ENCODE data around the gene RASAL1.

The RASAL1 gene

DNA sequence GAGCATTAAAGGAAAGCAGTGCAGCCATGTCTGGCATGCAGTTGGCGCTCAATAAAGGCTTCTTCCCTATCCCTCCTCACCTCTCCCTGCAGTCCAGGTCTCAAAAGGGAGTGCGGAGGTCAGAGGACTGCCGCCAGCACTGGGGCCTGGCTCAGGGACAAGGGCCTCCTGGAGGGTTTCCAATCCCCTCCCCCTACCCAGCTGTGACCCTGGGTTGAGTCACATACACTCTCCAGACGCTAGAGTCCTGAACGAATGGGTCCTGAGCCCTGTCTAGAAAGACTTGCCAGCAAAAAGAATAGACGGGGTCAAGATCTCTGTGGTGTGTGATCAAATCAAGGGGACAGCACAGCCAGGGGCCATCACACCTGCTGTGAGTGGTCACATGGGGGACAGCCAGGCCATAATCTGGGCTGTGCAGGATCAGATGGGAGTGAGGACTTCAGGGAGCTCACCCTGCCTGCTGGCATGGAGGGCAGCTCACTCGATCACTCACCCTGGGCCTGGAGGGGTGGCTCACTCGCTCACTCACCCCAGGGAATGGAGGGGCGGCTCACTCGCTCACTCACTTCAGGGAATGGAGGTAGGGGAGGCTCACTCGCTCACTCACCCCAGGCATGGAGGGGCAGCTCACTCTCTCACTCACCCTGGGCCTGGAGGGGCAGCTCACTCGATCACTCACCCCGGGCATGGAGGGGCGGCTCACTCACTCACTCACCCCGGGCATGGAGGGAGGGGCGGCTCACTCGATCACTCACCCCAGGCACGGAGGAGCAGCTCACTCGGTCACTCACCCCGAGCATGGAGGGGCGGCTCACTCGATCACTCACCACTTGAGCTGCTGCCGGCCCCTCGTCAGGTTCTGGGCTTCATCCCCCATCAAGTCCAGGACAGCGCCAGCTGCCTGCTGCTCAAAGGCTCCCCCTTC, 26.8 kb upstream of the RASAL1 start:
- no peak for DNase-seq

DNA sequence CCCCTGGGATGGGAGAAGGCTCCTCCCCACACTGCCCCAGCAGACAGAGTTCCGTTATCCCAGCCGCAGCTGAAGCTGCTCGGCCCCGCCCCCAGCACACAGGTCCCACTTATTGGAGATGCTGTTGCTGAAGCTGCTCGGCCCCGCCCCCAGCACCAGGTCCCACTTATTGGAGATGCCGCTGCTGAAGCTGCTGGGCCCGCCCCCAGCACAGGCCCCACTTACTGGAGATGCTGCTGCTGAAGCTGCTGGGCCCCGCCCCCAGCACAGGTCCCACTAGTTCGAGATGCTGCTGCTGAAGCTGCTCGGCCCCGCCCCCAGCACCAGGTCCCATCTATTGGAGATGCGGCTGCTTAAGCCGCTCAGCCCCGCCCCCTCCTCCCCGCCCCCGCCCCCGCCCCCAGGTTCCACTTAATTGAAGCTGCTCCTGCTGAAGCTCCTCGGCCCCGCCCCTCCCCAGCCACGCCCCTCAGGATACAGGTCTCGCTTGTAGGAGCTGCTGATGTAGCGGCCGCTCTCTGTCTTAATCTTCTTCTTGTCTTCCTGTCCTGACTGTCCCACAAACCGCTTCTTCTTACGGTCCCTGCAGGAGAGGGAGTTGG, 26.0 kb upstream of the RASAL1 start:
- no peak for DNase-seq

DNA sequence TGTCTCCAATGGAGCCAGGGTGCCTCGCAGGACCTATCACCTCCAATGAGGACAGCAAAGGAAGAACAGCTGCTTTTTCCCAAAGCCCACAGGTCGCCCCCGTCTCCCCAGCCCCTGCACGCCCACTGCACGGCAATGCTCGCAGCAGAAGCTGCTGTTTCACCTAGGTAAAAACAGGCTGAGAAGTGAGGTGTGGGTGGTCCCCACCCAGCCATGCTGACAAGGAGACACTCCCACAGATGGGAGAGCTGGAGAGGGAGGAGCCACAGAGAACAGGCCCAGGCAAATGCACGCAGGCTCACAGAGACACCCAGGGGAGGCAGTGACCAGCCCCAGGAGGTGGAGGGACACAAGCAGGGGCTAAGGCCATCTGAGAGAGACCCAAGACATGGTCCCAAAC, 24.4 kb upstream of the RASAL1 start:
- no peak for DNase-seq

DNA sequence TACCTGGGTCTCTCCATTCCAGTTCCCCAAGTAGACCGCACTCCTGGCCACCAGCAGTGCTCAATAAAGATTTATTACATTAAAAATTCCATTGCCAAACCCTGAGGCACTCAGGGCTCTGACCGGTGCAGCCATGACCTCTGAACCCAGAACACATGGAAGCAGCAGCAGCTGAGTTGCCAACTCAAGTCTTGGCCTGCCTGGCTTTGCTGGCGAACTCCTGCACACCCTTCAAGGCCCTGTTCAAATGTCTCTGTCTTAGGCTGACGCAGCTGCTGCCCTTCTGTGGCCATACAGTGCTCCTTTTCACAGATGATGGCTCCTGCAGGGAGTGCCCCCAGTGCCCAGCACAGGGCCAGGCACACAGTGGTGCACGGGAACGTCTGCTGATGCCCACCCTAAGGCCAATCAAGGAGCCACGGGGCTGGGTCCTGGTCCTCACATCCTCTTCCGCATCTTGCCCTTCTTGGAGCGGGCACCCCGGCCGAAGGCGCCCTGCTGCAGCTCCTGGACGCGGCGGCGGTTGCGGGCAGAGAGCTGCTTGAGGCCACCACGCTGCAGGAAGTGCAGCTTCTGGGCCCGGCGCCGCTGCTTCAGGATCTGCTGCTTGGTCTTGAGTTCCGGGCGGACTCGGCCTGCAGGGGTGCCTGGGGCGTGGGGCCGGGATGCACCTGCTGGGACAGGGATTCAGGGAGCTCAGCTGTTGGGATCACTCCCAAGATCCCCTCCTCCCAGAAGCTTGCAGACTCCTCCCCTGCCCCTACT, 23.1 kb upstream of the RASAL1 start:
- no peak for DNase-seq

DNA sequence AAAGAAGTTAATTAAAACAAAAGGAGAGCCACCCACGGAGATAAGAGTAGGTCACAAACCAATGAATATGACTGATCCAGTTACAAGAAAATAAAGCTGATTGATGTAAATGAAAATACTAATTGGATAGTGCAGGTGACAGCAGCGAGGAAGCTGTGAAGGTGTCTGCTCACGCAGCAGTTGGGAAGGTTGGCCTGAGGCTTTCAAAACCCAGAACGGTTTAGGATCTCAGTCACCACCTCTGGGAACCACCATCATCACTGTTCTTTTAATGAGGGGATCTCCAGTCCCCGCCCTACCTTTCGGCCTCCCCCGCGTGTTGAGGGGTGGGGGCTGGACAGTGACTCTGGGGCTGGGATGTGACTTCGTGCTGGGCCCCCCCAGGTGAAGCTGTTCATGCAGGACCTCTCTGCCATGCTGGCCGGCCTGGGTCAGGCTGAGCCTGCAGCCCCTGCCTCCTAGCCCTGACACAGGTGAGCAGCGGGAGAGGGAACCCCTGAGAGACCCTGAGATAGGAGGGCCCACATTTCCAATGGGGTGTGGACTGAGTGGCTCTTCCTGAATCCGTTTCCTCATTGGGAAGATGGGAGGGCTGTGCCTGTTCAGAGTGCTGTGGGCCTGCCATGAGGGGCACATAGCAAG, 21.8 kb upstream of the RASAL1 start:
- DNase-seq = no peak

DNA sequence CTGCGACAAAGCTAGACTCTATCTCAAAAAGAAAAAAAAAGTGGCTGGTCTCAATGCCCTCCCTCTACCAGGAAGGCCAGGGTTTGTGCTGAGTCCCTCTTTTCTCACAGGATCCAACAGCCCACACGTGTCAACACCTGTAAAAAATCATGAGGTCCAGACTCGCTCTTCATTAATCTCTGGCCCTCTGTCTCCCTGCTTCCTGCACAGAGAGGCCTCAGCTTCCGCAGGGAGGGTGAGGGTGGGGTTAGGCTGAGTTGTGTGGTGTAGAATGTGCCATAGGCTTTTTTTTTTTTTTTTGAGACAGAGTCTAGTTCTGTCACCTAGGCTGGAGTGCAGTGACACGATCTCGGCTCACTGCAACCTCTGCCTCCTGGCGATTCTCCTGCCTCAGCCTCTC, 20.1 kb upstream of the RASAL1 start:
- no peak for DNase-seq

DNA sequence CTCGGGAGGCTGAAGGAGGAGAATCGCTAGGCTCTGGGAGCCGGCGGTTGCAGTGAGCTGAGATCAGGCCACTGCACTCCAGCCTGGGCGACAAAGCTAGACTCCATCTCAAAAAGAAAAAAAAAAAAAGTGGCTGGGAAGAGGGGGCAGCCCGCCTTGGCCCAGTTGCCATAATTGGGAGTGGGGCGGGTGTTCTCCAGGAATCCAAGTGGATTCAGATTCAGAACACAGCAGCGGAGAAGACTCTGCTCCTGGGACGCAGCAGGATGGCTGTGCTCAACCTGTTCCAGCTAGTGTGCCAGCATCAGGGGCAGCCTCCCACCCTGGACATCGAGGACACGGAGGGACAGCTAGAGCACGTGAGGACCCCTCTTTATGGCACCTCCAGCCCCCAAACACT, 19.5 kb upstream of the RASAL1 start:
- no peak for DNase-seq

DNA sequence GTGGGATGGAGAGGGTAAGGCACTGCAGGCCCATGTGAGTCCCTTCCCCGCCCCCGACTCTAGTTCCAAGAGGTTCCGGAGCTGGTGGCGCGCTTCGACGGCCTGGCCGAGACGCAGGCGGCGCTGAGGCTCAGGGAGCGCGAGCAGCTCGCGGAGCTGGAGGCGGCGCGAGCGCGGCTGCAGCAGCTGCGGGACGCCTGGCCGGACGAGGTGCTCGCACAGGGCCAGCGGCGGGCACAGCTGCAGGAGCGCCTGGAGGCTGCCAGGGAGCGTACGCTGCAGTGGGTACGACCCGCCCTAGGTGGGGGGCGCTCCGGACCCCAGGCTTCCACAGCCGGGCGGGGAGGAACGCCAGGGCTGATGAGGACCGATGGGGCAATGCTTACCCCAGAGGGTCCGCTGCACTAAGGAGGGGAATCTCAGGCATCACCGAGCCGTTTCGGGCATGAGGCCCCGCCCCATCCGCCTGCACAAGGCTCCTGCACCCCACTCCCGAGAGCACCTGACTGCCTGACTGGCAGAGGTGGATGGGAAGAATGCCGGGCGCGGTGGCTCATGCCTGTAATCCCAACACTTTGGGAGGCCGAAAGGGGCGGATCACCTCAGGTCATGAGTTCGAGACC, 18.9 kb upstream of the RASAL1 start:
- no peak for DNase-seq

DNA sequence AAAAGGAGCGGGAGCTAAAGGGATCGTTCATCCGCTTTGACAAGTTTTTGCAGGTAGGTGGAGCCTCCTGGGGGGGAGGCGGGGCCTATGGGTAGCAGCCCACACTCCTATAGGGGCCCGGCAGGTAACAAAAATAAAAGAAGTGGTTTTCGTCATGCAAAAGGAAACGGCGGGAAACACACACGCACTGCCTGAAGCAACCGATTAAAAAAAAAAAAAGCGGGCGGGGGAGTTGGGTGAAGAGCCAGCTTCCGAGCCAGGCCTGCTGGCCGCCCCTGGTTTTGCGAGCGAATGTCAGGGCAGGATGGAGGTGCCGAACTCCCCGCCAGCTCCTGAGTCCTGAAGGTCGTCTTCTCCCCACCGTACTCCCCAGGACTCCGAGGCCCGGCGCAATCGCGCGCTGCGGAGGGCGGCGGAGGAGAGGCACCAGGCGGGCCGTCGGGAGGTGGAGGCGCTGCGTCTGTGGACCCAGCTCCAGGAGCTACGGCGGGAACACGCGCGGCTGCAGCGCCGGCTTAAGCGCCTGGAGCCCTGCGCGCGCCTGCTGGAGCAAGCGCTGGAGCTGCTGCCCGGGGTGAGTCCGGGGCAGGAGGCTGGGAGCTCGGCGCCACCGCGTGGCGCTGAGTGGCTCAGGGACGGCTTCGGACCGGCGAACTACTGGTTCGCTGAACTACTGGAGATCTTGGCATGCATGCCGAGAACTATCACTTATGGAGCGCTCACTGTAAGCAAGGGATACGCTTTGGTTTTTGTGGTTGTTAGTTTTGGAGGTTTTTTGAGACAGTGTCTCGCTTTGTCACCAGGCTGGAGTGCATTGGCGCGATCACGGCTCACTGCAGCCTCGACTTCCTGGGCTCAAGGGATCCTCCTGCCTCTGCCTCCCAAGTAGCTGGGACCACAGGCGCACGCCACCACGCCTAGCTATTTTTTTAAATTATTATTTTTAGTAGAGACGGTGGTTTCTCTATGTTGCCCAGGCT, 17.6 kb upstream of the RASAL1 start:
- no peak for DNase-seq

DNA sequence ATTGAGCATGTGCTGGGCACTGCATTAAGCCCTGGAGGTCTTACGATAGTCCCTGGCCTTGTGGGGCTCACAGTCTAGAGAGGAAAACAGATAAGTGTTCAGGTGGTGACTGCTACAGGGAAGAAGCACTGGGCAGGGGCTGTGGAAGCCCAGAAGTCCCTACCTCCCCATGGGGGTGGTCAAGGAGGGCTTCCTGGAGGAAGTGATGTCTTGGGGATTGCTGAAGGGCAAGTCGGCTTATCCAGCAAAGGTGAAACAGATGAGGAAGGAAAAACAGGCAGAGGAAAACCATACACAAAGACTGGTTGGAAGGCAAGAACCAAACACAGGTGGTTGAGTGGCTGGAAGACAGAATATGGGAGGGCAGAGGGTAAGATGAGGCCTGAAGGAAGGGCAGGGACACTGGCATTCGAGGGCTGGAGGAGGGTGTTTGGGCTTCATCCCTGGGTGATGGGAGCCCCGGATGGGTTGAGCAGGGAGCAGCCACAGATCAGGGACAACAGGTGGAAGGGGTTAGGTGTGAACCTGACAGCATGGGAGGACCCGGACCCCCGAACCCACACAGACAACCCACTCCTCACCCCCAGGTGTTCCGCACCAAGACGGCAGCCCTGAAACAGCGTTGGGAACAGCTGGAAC, 16.8 kb upstream of the RASAL1 start:
- no peak for DNase-seq

DNA sequence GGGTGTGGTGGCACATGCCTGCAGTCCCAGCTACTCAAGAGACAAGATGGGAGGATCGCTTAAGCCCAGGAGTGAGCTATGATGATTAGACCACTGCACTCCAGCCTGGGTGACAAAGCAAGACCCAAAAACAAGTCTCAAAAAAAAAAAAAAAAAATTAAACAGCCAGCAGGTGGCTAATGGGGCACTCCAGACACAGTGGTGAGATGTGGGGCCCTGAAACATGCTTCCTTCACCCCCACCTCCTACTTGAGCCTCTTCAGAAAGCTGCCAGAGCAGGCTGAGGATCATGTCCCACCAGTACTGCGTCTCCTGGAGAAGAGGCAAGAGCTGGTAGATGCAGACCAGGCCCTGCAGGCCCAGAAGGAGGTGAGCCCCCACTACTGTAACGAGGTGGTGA, 16.1 kb upstream of the RASAL1 start:
- DNase-seq = no peak

DNA sequence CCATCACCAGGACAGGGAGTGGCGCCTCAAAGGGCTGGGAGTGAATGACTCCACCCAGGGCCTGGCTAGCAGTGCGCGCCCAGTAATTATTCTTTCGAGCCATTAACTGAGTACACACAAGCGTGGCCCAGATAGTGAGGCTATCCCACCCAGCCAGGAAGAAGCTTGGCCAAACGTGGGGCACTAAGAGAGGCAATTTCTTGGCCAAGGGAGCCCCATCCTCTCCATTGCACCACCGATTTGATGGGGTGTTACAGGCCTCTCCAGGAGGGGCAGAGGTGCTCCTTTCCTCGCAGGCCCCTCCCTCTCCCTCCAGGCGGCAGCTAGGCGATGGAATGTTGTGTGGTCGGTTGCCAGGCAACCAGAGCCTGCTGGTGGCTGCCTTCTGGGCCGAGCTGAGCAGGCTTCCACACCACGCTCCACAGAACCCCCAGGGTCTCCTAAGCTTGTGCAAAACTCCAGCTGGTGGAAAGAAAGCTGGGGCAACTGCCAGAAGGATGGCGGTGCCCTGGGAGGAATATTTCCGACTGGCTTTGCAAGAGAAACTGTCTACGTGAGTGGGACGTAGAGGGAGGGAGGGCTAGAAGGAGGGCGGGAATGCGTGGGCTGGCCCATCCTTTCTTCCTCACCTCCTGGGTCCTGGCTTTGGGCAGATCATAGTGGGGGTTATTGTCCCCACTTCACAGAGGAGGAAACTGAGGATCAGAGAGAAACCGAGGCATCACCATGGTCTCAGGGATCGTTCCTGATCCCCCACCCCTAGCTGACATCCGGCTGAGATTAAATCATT, 14.0 kb upstream of the RASAL1 start, which contains the start of gene CFAP73:
Gene CFAP73 (plus strand): TSS at position 364 of the 790 bp plus-strand sequence. CDS start 134 bp downstream, at position 498.
- no peak for DNase-seq

DNA sequence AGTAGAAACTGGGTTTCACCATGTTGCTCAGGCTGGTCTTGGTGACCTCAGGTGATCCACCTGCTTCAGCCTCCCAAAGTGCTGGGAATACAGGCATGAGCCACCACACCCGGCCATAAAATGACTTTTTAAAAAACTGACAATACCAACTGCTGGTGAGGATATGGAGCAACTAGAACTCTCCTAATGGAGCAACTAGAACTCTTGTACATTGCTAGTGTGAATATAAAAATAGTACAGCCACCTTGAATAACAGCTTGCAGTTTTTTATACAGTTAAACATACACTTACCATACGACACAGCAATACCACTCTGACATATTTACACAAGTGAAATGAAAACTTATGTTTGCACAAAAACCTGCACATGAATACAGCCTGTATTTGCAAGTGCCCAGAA, 11.4 kb upstream of the RASAL1 start:
- no peak for DNase-seq

DNA sequence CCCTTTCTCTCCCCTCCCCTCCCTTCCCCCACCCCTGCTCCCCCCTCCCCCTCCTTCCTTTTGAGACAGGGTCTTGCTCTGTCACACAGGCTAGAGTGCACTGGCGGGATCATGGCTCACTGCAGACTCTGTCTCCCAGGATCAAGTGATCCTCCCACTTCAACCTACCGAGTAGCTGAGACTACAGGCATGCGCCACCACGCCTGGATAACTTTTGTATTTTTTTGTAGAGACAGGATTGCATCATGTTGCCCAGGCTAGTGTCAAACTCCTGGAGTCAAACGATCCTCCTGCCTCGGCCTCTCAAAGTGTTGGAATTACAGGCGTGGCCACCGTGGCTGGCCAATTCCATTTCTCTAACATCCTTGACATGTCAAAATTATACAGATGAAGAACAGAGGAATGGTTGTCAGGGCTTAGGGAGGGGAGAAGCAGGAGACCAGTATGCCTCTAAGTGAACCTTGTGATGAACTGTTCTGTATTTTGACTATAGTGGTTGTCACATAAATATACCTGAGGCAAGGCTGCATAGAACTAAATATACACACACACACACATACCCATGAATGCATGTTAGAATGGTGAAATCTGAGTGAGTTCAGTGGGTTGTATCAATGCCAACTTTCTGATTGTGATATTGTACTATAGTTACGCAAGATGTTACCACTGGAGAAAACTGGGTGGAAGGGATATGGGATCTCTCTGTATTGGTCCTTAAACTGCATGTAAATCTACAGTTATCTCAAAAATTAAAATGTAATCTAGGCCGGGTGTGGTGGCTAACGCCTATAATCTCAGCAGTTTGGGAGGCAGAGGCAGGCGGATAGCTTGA, 10.4 kb upstream of the RASAL1 start:
- no peak for DNase-seq

DNA sequence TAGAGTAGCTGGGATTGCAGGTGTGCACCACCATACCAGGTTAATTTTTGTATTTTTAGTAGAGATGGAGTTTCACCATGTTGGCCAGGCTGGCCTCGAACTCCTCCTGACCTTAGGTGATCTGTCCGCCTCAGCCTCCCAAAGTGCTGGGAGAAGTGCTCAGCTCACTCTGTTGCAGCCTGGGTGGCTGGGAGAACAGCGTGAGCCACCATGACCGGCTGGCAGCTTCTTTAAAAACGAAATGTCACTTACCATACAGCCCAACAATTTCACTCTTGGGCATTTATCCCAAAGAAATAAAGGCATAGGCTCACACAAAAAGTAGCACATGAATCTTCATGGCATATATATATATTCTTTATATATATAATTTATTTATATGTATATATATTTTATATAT, 9.2 kb upstream of the RASAL1 start:
- DNase-seq = no peak

DNA sequence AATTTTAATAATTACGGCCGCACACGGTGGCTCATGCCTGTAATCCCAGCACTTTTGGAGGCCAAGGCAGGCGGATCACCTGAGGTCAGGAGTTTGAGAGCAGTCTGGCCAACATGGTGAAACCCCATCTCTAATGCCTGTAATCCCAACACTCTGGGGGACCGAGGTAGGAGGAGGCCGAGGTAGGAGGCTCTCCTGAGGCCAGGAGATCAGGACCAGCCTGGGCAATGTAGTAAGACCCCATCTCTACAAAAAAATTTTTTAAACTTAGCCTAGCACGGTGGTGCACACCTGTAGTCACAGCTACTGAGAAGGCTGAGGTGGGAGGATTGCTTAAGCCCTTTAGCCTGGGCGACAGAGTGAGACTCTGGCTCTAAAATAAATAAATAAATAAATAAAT, 8.4 kb upstream of the RASAL1 start:
- DNase-seq = no peak

DNA sequence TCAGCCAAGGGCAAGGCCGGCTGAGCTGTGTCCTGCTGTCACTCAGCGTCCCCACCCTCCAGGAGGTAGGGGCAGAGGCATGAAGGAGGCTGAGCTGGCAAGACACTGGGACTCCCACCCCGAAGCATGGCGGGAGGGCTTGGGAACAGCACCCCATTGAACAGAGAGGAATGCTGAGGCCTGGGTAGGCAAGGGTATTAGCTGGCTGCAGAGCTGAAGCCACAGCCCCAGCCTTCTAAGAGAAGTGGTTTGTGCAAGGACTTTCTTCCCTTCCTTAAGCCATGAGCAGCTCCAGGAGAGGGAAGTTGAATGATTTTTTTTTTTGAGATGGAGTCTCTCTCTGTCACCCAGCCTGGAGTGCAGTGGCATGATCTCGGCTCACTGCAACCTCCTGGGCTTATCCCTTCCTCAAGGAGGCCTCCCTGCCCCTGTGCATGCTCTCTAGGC, 7.3 kb upstream of the RASAL1 start:
- DNase-seq = no peak

DNA sequence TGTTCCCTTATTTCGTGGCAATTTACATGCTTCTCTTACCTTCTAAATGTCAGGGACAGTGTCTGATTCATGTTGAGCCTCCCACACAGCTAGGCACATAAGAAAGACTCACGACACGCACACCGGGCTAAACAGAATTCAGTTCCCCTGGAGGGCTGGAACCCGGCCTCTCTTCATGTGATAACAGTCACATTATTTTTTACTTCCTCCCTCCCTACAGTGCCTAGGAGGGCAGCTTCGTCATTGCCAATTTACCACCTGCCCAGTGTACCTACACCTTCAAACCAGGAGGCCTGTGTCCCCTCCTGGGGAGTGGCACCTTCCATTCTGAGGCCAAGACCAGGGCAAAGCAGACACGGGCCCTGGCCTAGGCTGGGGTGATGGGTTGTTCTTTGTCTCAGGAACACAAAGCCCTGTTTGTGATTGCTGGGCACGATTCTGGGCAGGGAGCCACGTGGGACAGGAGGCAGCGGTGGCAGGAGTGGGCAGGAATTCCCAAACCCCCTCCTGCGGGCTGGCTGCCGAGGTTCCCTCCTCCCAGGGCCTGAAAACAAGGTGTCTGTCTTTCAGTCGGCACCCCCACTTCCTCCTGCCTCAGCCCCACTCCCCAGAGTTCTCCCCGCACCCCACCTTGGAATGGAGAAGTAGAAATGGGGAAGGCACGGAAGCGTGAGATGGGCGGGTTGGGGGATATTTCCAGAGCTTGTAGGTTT, 6.8 kb upstream of the RASAL1 start:
- no peak for DNase-seq
